Ascending aorta (tissue), 2 donors: ENCODE data around the gene UBQLN3. TPM values are rescaled to one million over a fixed set of nuclear protein-coding genes. Genes with fewer than 3 reads are reported as not detected.

Source experiments
- DNase-seq, 2 donors: peaks; one replicate each; pipeline ENCODE4 v3.0.0-alpha.2; 2019; ENCODE audit warnings: low spot score in 2 of 2
- H3K27ac ChIP-seq, 2 donors: fragments of 200-600 bp; sonication (generic); one replicate each; pipeline ENCODE4 v1.5.1; 2016 to 2017; ENCODE audit warnings: mild to moderate bottlenecking in 1 of 2
- H3K27me3 ChIP-seq: fragments of 200-600 bp; sonication (generic); one replicate; pipeline ENCODE4 v1.5.1; 2017
- H3K36me3 ChIP-seq, 2 donors: fragments of 200-600 bp; sonication (generic); one replicate each; pipeline ENCODE4 v1.5.1; 2016
- H3K4me1 ChIP-seq, 2 donors: fragments of 200-600 bp; sonication (generic); one replicate each; pipeline ENCODE4 v1.5.1; 2016 to 2017; ENCODE audit warnings: mild to moderate bottlenecking in 1 of 2
- H3K4me3 ChIP-seq, 2 donors: fragments of 200-600 bp; sonication (generic); one replicate each; pipeline ENCODE4 v1.5.1; 2016 to 2017; ENCODE audit warnings: mild to moderate bottlenecking in 1 of 2
- H3K9me3 ChIP-seq, 2 donors: fragments of 200-600 bp; sonication (generic); one replicate each; pipeline ENCODE4 v1.5.1; 2016
- intact Hi-C: fragments of 100-400 bp; cut with DNase I; formaldehyde crosslinking; loops from one replicate; pipeline ENCODE4 v1.15.1; 2023
- total RNA-seq: library from RNA; depleted of rRNA; stranded (reverse); fragments of >200 nt; gene quantifications from one replicate; pipeline ENCODE4 v1.1.0, GENCODE V29; 2016
- TF ChIP-seq, protein P1 (sequence below), 3 experiments: fragments of 200-600 bp in 2 of 3; fragments of 450-650 bp in 1 of 3; sonication (generic) in 2 of 3; IDR thresholded peaks; one replicate each; pipeline ENCODE4 v1.5.1; 2016 to 2019; ENCODE audit warnings: antibody characterized with exemption in 3 of 3, mild to moderate bottlenecking in 1 of 3, moderate library complexity in 1 of 3

The UBQLN3 gene
- total RNA-seq, 1 donor from 2014 or later: not detected

DNA sequence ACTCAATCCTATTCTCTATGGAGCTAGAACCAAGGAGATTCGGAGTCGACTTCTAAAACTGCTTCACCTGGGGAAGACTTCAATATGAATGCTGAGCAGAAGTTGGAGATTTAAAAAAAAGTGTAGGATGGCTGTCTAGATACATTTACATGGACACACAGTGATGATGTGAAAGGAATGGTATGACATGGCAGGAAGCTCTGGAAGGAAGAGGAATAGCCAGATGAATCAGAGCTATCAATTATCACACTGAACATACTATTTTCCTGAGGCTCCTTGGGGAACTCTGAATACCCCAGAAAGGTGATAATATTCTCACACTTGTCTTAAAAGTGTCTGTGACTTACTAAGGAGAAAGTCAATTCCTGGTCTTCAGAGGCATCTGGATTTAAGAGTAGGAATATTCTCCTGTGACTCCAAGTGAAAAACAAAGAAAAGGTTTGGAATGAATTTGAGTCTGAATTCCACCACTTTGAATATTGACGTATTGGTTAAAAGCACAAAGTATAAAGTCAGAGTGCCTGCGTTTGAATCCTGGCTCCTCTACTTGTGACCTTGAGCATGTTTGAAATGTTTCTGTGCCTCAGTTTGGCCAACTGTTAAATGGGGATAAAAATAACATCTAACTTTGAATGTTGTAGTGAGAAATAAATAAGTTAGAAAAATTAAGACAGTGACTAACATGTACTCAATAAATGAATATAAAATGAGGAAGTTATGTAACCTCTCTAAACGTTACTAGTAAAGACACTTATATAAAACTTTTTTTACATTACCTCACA, 20.0 kb downstream of the UBQLN3 start:
- Histone ChIP-seq H3K27me3 (no peaks in the 10 kb centered on the region), H3K4me3 (no peak overlapping the region), H3K27ac (no peak overlapping the region), H3K9me3 (no peaks in the 10 kb centered on the region), H3K4me1 (no peaks in the 10 kb centered on the region), H3K36me3 (no peaks in the 10 kb centered on the region)
- intact Hi-C loops: no loop called here
- no peak for DNase-seq
- TF ChIP-seq, protein P1, sequence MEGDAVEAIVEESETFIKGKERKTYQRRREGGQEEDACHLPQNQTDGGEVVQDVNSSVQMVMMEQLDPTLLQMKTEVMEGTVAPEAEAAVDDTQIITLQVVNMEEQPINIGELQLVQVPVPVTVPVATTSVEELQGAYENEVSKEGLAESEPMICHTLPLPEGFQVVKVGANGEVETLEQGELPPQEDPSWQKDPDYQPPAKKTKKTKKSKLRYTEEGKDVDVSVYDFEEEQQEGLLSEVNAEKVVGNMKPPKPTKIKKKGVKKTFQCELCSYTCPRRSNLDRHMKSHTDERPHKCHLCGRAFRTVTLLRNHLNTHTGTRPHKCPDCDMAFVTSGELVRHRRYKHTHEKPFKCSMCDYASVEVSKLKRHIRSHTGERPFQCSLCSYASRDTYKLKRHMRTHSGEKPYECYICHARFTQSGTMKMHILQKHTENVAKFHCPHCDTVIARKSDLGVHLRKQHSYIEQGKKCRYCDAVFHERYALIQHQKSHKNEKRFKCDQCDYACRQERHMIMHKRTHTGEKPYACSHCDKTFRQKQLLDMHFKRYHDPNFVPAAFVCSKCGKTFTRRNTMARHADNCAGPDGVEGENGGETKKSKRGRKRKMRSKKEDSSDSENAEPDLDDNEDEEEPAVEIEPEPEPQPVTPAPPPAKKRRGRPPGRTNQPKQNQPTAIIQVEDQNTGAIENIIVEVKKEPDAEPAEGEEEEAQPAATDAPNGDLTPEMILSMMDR (IDR thresholded peaks at IDR 0.05): no peak

DNA sequence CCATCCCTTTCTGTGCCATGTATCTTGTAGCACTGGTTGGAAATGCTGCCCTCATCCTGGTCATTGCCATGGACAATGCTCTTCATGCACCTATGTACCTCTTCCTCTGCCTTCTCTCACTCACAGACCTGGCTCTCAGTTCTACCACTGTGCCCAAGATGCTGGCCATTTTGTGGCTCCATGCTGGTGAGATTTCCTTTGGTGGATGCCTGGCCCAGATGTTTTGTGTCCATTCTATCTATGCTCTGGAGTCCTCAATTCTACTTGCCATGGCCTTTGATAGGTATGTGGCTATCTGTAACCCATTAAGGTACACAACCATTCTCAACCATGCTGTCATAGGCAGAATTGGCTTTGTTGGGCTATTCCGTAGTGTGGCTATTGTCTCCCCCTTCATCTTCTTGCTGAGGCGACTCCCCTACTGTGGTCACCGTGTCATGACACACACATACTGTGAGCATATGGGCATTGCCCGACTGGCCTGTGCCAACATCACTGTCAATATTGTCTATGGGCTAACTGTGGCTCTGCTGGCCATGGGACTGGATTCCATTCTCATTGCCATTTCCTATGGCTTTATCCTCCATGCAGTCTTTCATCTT, 20.9 kb downstream of the UBQLN3 start:
- Histone ChIP-seq H3K4me1 (no peaks in the 10 kb centered on the region), H3K9me3 (no peaks in the 10 kb centered on the region), H3K36me3 (no peaks in the 10 kb centered on the region), H3K27ac (no peak overlapping the region), H3K4me3 (no peak overlapping the region), H3K27me3 (no peaks in the 10 kb centered on the region)
- intact Hi-C loops: no loop called here
- DNase-seq: no peak
- TF ChIP-seq, protein P1 (IDR thresholded peaks at IDR 0.05): no peak

DNA sequence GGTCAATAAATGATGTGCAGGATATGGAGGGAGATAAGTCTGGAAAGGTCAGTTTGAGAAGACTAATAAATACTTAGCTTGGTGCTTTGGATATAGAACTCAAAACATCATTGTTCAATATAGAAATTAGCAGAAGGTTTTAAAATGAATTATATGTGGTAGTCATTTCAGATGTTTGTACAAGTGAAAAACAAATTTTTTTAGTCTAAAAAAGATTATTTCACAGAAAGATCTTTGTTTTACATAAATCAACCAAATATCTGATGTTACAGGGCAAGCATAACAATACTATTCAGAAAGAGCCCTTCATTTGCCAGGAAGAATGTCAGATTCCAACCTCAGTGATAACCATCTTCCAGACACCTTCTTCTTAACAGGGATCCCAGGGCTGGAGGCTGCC, 21.4 kb downstream of the UBQLN3 start, which contains the start of gene OR52D1:
OR52D1 (plus strand) TSS at position 301 of the 400 bp plus-strand sequence; CDS start at position 323, 22 bp downstream.
- DNase-seq: no peak
- intact Hi-C loops: no loop called here
- H3K4me3 ChIP-seq: no peak within 1 kb of the TSS
- H3K27me3 ChIP-seq: no peaks in the 10 kb centered on the region
- no peaks in the 10 kb centered on the region for H3K4me1 ChIP-seq
- TF ChIP-seq, protein P1 (IDR thresholded peaks at IDR 0.05): no peak
- H3K27ac ChIP-seq: no peak within 1 kb of the TSS
- H3K9me3 ChIP-seq: no peaks in the 10 kb centered on the region
- H3K36me3 ChIP-seq: no peaks in the 10 kb centered on the region

DNA sequence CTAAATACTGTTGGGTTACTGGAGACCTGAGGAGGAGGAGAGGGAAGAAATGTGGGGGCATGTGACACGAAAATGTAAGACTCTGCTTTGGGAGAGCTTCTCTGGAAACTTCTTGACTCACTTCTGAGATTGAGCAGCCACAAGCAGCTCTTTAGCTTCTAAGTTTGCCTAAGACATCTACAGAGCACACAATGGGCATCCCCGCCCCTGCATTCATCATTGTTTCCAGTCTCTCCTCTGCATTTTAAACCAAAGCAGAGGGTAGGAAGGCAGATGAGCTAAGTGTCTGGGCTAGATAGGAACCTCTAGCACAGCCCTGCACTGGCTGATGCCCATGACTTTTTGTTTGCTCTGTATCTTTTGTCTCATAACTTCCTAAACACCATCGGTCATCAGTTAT, 23.3 kb downstream of the UBQLN3 start:
- DNase-seq: no peak
- Histone ChIP-seq H3K4me3 (no peak overlapping the region), H3K9me3 (no peaks in the 10 kb centered on the region), H3K27ac (no peak overlapping the region), H3K36me3 (no peaks in the 10 kb centered on the region), H3K4me1 (no peaks in the 10 kb centered on the region), H3K27me3 (no peaks in the 10 kb centered on the region)
- intact Hi-C loops: no loop called here
- TF ChIP-seq, protein P1 (IDR thresholded peaks at IDR 0.05): no peak

DNA sequence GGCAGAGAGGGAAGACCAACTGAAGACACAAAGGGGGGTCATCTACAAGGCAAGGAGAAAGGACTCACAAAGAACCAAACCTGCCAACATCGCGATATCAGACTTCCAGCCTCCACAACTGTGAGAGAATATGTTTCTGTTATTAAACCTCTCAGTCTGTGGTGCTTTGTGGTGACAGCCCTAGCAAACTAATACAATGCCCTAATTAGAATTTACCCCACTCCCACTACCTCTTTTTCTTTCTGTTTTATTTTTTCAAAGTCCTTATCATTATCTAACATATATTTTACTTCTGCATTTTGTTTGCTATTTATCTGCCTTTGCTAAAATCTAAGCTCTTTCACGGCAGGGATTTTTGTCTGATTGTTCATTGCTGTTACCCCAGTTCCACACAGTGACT, 23.8 kb downstream of the UBQLN3 start:
- TF ChIP-seq, protein P1 (IDR thresholded peaks at IDR 0.05): no peak
- H3K27me3 ChIP-seq: no peaks in the 10 kb centered on the region
- no peak overlapping the region for H3K27ac ChIP-seq
- H3K36me3 ChIP-seq: no peaks in the 10 kb centered on the region
- H3K4me3 ChIP-seq: no peak overlapping the region
- H3K9me3 ChIP-seq: no peaks in the 10 kb centered on the region
- no peaks in the 10 kb centered on the region for H3K4me1 ChIP-seq
- intact Hi-C loops: no loop called here
- DNase-seq: no peak
